Loucy (cell line): ENCODE measurements around the gene BCAR3.

Experiments used
- H2AFZ ChIP-seq: fragments of 200-600 bp; sonication (generic); 2 replicates; pipeline ENCODE4 v1.6.0; 2016; ENCODE audit warnings: antibody characterized with exemption, mild to moderate bottlenecking, low read length, moderate library complexity
- H3F3A ChIP-seq: fragments of 200-600 bp; 2 replicates; pipeline ENCODE4 v1.6.0; 2016; ENCODE audit warnings: antibody characterized with exemption, low read depth, mild to moderate bottlenecking
- H3K27me3 ChIP-seq: fragments of 200-600 bp; sonication (generic); 2 replicates; pipeline ENCODE4 v1.6.1; 2014; ENCODE audit warnings: low read length, mild to moderate bottlenecking; ENCODE audit not compliant: insufficient read depth, poor library complexity, severe bottlenecking
- H3K36me3 ChIP-seq: fragments of 200-600 bp; sonication (generic); 2 replicates; pipeline ENCODE4 v1.6.1; 2016; ENCODE audit warnings: low read length; ENCODE audit not compliant: insufficient read depth
- H3K4me1 ChIP-seq: fragments of 200-600 bp; sonication (generic); 2 replicates; pipeline ENCODE4 v1.5.1; 2014; ENCODE audit warnings: low read length, mild to moderate bottlenecking; ENCODE audit not compliant: insufficient read depth, poor library complexity, severe bottlenecking
- H3K4me2 ChIP-seq: fragments of 200-600 bp; sonication (generic); 2 replicates; pipeline ENCODE4 v1.6.0; 2014; ENCODE audit warnings: antibody characterized with exemption, low read length, low read depth, mild to moderate bottlenecking; ENCODE audit not compliant: poor library complexity, severe bottlenecking
- H3K4me3 ChIP-seq: fragments of 200-600 bp; sonication (generic); 2 replicates; pipeline ENCODE4 v1.5.1; 2014; ENCODE audit warnings: low read length, mild to moderate bottlenecking, mixed read lengths; ENCODE audit not compliant: poor library complexity, severe bottlenecking
- H3K79me2 ChIP-seq: fragments of 200-600 bp; sonication (generic); 2 replicates; pipeline ENCODE4 v1.6.1; 2014; ENCODE audit warnings: low read length; ENCODE audit not compliant: insufficient read depth
- H3K9ac ChIP-seq: fragments of 200-600 bp; sonication (generic); 2 replicates; pipeline ENCODE4 v1.6.0; 2014; ENCODE audit warnings: mild to moderate bottlenecking, low read depth, low read length, moderate library complexity; ENCODE audit not compliant: poor library complexity, severe bottlenecking
- H3K9me2 ChIP-seq: fragments of 200-600 bp; sonication (generic); replicated peaks from 2 replicates; pipeline ENCODE4 v1.6.1; 2016; ENCODE audit warnings: low read depth, low read length, mixed read lengths
- H3K9me3 ChIP-seq: fragments of 200-600 bp; sonication (generic); 2 replicates; pipeline ENCODE4 v1.6.1; 2014; ENCODE audit warnings: mild to moderate bottlenecking, antibody characterized with exemption, low read length, low read depth; ENCODE audit not compliant: insufficient read depth
- H4K20me1 ChIP-seq: fragments of 200-600 bp; sonication (generic); 2 replicates; pipeline ENCODE4 v1.6.0; 2014; ENCODE audit warnings: antibody characterized with exemption, low read length, mild to moderate bottlenecking; ENCODE audit not compliant: insufficient read depth, poor library complexity, severe bottlenecking
- CTCF ChIP-seq: fragments of 200-600 bp; sonication (generic); conservative IDR thresholded peaks from 2 replicates; pipeline ENCODE4 v1.5.1; 2014; ENCODE audit warnings: mild to moderate bottlenecking, antibody characterized with exemption, low read length
- EZH2phosphoT487 ChIP-seq: fragments of 200-600 bp; IDR thresholded peaks from 2 replicates; pipeline ENCODE4 v1.6.1; 2018; ENCODE audit warnings: antibody characterized with exemption, mild to moderate bottlenecking, moderate library complexity, borderline replicate concordance

Gene BCAR3

DNA sequence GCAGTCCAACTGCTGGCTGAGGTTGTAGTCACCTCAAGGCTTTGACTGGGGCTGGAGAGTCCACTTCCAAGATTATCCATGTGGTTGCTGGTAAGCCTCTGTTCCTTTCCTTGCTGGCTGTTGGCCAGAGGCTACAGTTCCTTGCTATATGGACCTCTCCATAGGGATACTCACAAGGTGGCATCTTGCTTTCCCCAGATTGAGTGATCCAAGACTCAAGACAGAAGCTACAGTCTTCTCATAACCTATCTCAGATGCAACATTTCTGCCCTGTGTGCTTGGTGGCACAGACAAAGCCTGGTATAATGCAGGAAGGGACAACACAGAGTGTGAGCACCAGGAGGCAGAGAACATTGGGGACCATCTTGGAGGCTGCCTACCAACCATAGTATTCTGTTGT lies 121.9 kb downstream of the BCAR3 start:
- no peaks in the 10 kb centered on the region for H3K9me2 ChIP-seq
- H3K36me3 ChIP-seq, result no peaks in the 10 kb centered on the region
- no peak overlapping the region for H3K4me3 ChIP-seq
- no peaks in the 10 kb centered on the region; the same call in 1 of the 2 replicates for H3K9me3 ChIP-seq
- TF ChIP-seq EZH2phosphoT487 (no peak), CTCF (no peak)
- H4K20me1 ChIP-seq, result no peaks in the 10 kb centered on the region
- H3K4me1 ChIP-seq, result peaks cover 17% of the 10 kb centered on the region
- H3K4me2 ChIP-seq, result no peak overlapping the region
- no peaks in the 10 kb centered on the region for H3F3A ChIP-seq
- H3K27me3 ChIP-seq, result no peaks in the 10 kb centered on the region
- H2AFZ ChIP-seq, result no peak overlapping the region
- no peak overlapping the region for H3K9ac ChIP-seq
- no peaks in the 10 kb centered on the region for H3K79me2 ChIP-seq

DNA sequence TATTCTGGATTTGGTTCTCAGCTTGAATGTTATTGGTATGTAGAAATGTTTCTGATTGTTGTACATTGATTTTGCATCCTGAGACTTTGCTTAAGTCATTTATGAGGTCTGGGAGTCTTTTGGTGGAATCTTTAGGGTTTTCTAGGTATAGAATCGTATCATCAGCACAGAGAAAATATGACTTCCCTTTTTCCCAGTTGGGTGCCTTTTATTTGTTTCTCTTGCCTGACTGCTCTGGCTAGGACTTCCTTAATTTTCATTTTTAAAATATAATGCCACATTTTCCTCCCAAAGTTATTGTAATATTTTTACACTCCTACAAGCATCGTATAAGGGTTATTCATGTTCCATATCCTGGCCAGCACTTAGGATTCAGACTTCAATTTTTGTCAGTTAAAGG lies 122.6 kb downstream of the BCAR3 start:
- no peaks in the 10 kb centered on the region for H3K27me3 ChIP-seq
- no peaks in the 10 kb centered on the region for H3K36me3 ChIP-seq
- H3K4me2 ChIP-seq, result no peak overlapping the region
- H3K4me3 ChIP-seq, result no peak overlapping the region
- no peaks in the 10 kb centered on the region for H3K79me2 ChIP-seq
- no peaks in the 10 kb centered on the region for H3K9me2 ChIP-seq
- no peaks in the 10 kb centered on the region for H4K20me1 ChIP-seq
- H2AFZ ChIP-seq, result no peak overlapping the region
- H3K4me1 ChIP-seq, result peaks cover 20% of the 10 kb centered on the region
- H3K9ac ChIP-seq, result no peak overlapping the region
- no peaks in the 10 kb centered on the region; the same call in 1 of the 2 replicates for H3K9me3 ChIP-seq
- no peaks in the 10 kb centered on the region for H3F3A ChIP-seq
- TF ChIP-seq EZH2phosphoT487, result no peak
- no peak for TF ChIP-seq CTCF

GRCh38 chr1:93556291-93556690 lies 125.3 kb downstream of the BCAR3 start:
- Histone ChIP-seq H3K9ac (no peak overlapping the region), H3K9me2 (no peaks in the 10 kb centered on the region), H3K9me3 (no peaks in the 10 kb centered on the region; the same call in 1 of the 2 replicates), H3K79me2 (no peaks in the 10 kb centered on the region), H3K27me3 (no peaks in the 10 kb centered on the region), H3K4me3 (no peak overlapping the region), H4K20me1 (no peaks in the 10 kb centered on the region), H3K4me2 (no peak overlapping the region), H2AFZ (no peak overlapping the region), H3F3A (no peaks in the 10 kb centered on the region), H3K4me1 (peaks cover 41% of the 10 kb centered on the region), H3K36me3 (peaks cover under 1% of the 10 kb centered on the region; the same call in 1 of the 2 replicates)
- no peak for TF ChIP-seq CTCF
- no peak for TF ChIP-seq EZH2phosphoT487
